Keratinocyte (primary cell): ENCODE measurements around the gene TMCC1. TPM values are rescaled to one million over a fixed set of nuclear protein-coding genes. Genes with fewer than 3 reads are reported as not detected.

Experiments used
- DNase-seq: peaks from one replicate; pipeline ENCODE4 v3.0.0-alpha.2; 2011; ENCODE audit warnings: low read depth, missing footprints, low spot score
- FAIRE-seq: peaks from 2 replicates; lab custom pipeline; 2011; peaks lifted over from hg19 to GRCh38; lab: Jason Lieb, UNC
- H2AFZ ChIP-seq: 2 replicates; pipeline ENCODE4 v1.6.0; 2012; ENCODE audit warnings: low read length, control low read depth, inconsistent platforms; ENCODE audit not compliant: control insufficient read depth
- H3K27ac ChIP-seq: 2 replicates; pipeline ENCODE4 v1.5.1; 2011; ENCODE audit warnings: low read length; ENCODE audit not compliant: control insufficient read depth, insufficient read depth
- H3K27me3 ChIP-seq: 3 replicates; pipeline ENCODE4 v1.6.0; 2011; ENCODE audit warnings: low read length; ENCODE audit not compliant: control insufficient read depth, insufficient read depth; ENCODE audit errors: extremely low read depth
- H3K36me3 ChIP-seq, 2 experiments: 2 replicates in 1 of 2; 3 replicates in 1 of 2; pipeline ENCODE4 v1.5.1; 2011; ENCODE audit warnings: low read length in 2 of 2, mild to moderate bottlenecking in 1 of 2; ENCODE audit not compliant: control insufficient read depth in 2 of 2, insufficient read depth in 2 of 2; ENCODE audit errors: extremely low read depth in 1 of 2
- H3K4me1 ChIP-seq: 3 replicates; pipeline ENCODE4 v1.5.1; 2011; ENCODE audit warnings: low read length; ENCODE audit not compliant: control insufficient read depth, insufficient read depth; ENCODE audit errors: extremely low read depth
- H3K4me2 ChIP-seq: 3 replicates; pipeline ENCODE4 v1.6.0; 2011; ENCODE audit warnings: low read depth, low read length; ENCODE audit not compliant: control insufficient read depth, insufficient read depth; ENCODE audit errors: extremely low read depth
- H3K4me3 ChIP-seq, 3 experiments: fragments of 200-600 bp in 1 of 3; sonication (generic) in 1 of 3; 2 replicates in 2 of 3; 3 replicates in 1 of 3; pipeline ENCODE4 v1.5.1; 2011 to 2016; ENCODE audit warnings: low read length in 3 of 3, mild to moderate bottlenecking in 3 of 3, control low read depth in 2 of 3, inconsistent platforms in 1 of 3, low read depth in 1 of 3, mixed read lengths in 1 of 3, mixed run types in 1 of 3, moderate library complexity in 1 of 3; ENCODE audit not compliant: control insufficient read depth in 2 of 3, insufficient read depth in 2 of 3; ENCODE audit errors: extremely low read depth in 1 of 3
- H3K79me2 ChIP-seq: 2 replicates; pipeline ENCODE4 v1.6.0; 2012; ENCODE audit warnings: low read length; ENCODE audit not compliant: control insufficient read depth, insufficient read depth
- H3K9ac ChIP-seq: 3 replicates; pipeline ENCODE4 v1.6.0; 2011; ENCODE audit warnings: low read length; ENCODE audit not compliant: control insufficient read depth, insufficient read depth; ENCODE audit errors: extremely low read depth
- H3K9me1 ChIP-seq: 3 replicates; pipeline ENCODE4 v1.6.0; 2011; ENCODE audit warnings: low read length; ENCODE audit not compliant: control insufficient read depth, insufficient read depth; ENCODE audit errors: extremely low read depth
- H3K9me3 ChIP-seq: 2 replicates; pipeline ENCODE4 v1.5.1; 2012; ENCODE audit warnings: low read depth, low read length; ENCODE audit not compliant: control insufficient read depth
- H4K20me1 ChIP-seq: 3 replicates; pipeline ENCODE4 v1.6.0; 2011; ENCODE audit warnings: low read length; ENCODE audit not compliant: control insufficient read depth, insufficient read depth; ENCODE audit errors: extremely low read depth
- CTCF ChIP-seq, 3 experiments: IDR thresholded peaks in 1 of 3; conservative IDR thresholded peaks in 1 of 3; optimal IDR thresholded peaks in 1 of 3; 2 replicates in 2 of 3; 3 replicates in 1 of 3; pipeline versions ENCODE3 to v1.5.1; 2011; ENCODE audit warnings: low read length in 3 of 3, mild to moderate bottlenecking in 3 of 3, moderate library complexity in 2 of 3, control low read depth in 1 of 3, inconsistent platforms in 1 of 3; ENCODE audit not compliant: insufficient read depth in 2 of 3; ENCODE audit errors: extremely low read depth in 1 of 3
- EZH2 ChIP-seq: IDR thresholded peaks from one replicate; pipeline ENCODE4 v1.6.1; 2012; ENCODE audit warnings: inconsistent platforms, mild to moderate bottlenecking, low read length, moderate library complexity
- dilution Hi-C: fragments of 300-500 bp; cut with MboI; formaldehyde crosslinking; loops from one replicate; pipeline ENCODE4 v1.7.0; 2020; ENCODE audit warnings: low sequenced_read_pairs; ENCODE audit not compliant: extremely low pct_ligation_motif_present
- polyA plus RNA-seq, 5 experiments: library from polyadenylated mRNA; depleted of rRNA in 3 of 5; stranded (reverse) in 3 of 5; stranded (forward) in 1 of 5; unstranded in 1 of 5; fragments of >200 nt; gene quantifications; 1 replicate in 1 of 5; 2 replicates in 3 of 5; 3 replicates in 1 of 5; pipeline versions ENCODE4 v1.2.1 to v1.2.3, GENCODE V29; 2011 to 2012; ENCODE audit warnings: missing spikeins in 2 of 5, low read depth in 1 of 5, low replicate concordance in 1 of 5

The TMCC1 gene
- polyA plus RNA-seq, 1 donor (not counting 4 experiments of a cell fraction or from before 2014, with no cell fraction given): 27.7 TPM

- no peak for TF ChIP-seq EZH2
- no peak for TF ChIP-seq CTCF (optimal IDR thresholded peaks at IDR 0.05 in 1 of 3, IDR thresholded peaks at IDR 0.05 in 1 of 3, conservative IDR thresholded peaks at IDR 0.05 in 1 of 3; ENCODE audit: extremely low read depth in 1 of 3, insufficient read depth in 2 of 3, low read length in 3 of 3)
- Histone ChIP-seq H3K27me3 (no peaks in the 10 kb centered on the region), H2AFZ (no peak overlapping the region), H4K20me1 (no peaks in the 10 kb centered on the region), H3K36me3 (no peaks in the 10 kb centered on the region), H3K4me3 (no peak overlapping the region), H3K9me1 (no peaks in the 10 kb centered on the region), H3K4me2 (no peak overlapping the region), H3K27ac (no peak overlapping the region), H3K9ac (no peak overlapping the region), H3K4me1 (no peaks in the 10 kb centered on the region), H3K9me3 (peaks cover 7% of the 10 kb centered on the region), H3K79me2 (no peaks in the 10 kb centered on the region)
- DNase-seq: no peak
- dilution Hi-C loops: no loop called here
- FAIRE-seq: no peak
Measured at GRCh38 chr3:129917423-129918007, 24.0 kb upstream of the TMCC1 start.

GRCh38 chr3:129913618-129914017 is 20.1 kb upstream of the TMCC1 start:
- FAIRE-seq (no peak), DNase-seq (no peak)
- Histone ChIP-seq H3K9me3 (peaks cover 7% of the 10 kb centered on the region), H3K9ac (no peak overlapping the region), H3K36me3 (no peaks in the 10 kb centered on the region), H3K4me1 (no peaks in the 10 kb centered on the region), H3K27me3 (no peaks in the 10 kb centered on the region), H3K4me2 (no peak overlapping the region), H3K79me2 (no peaks in the 10 kb centered on the region), H2AFZ (no peak overlapping the region), H3K27ac (no peak overlapping the region), H4K20me1 (no peaks in the 10 kb centered on the region), H3K9me1 (no peaks in the 10 kb centered on the region), H3K4me3 (no peak overlapping the region)
- TF ChIP-seq CTCF (optimal IDR thresholded peaks at IDR 0.05 in 1 of 3, IDR thresholded peaks at IDR 0.05 in 1 of 3, conservative IDR thresholded peaks at IDR 0.05 in 1 of 3; ENCODE audit: extremely low read depth in 1 of 3, insufficient read depth in 2 of 3, low read length in 3 of 3): no peak
- no peak for TF ChIP-seq EZH2
- dilution Hi-C loops: no loop called here
